Measurements from ENCODE around the gene NSF.

Gene NSF

DNA sequence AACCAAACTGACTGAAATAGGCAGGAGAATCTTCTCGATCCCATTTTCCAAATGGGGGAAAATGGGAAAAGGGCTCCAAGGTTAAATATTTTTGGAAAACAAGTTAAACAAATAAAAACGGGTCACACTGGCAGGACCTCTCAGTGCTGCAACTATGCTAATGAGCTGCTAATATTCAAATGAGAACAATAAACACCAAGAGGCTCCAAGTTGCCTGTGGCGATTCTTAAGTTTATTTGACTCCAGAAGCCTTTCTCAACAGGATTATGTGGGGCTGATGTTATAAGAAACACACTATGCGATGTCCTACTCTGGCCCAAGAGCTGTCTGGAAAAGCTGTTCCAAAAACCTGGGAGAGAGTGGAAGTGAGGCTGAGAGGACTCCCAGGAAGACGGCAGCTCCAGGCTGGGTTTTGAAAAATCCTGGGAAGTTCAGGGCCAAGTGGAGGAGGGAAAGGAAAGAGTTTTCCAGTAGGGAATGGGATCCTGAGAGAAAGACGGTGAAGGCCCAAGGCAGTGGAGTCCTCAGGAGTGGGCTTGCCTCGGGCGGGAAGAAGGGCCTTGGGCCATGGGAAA lies 206.6 kb downstream of the NSF start:
- no peak for DNase-seq (ENCODE audit: low read depth in 2 of 2)

GRCh38 chr17:46800573-46800972 lies 210.1 kb downstream of the NSF start:
- DNase-seq (ENCODE audit: low read depth in 2 of 2): no peak

DNA sequence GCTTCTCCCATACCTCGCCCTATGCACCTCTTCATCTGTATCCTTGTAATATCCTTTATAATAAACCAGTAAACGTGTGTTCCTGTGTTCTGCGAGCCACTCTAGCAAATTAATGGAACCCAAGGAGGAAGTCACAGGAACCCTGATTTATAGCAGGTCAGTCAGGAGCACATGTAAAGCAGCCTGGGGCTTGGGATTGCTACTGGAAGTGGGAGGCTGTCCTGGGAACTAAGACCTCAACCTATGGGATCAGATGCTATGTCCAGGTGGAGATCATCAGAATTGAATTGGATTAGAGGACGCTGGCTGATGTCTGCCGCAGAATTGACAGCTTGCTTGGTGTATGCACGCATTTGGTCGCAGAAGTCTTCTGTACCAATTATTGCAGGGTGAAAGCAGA lies 212.3 kb downstream of the NSF start:
- DNase-seq (ENCODE audit: low read depth in 2 of 2): no peak

DNA sequence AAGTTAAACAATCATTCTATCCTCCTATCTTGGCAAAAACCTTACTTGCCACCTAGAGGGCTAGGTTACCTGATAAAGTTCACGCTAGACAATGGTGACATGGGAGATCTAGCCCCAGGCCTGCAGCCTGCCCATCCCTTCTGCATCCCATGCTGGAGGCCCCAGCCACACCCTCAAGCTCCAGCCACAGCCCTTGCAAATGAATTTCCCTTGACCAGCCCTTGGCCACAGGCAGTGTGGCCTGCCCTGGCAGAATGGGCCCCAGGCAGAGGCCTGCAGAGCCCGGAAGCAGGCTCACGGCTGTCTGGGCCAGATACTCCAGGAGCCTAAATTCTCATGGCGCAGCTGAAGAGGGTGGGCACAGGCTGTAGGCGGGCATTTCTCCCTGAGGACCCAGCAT lies 213.1 kb downstream of the NSF start:
- no peak for DNase-seq (ENCODE audit: low read depth in 2 of 2)

- no peak for DNase-seq (ENCODE audit: low read depth in 2 of 2)
Observed at GRCh38 chr17:46805771-46806170, 215.3 kb downstream of the NSF start.

Data from stimulated activated CD4-positive, alpha-beta T cell treated with anti-CD3 and anti-CD28 coated beads, Interleukin-12 subunit alpha, Interleukin-12 subunit beta, amount 100 ng/mL, for 24 hours (primary cell).